EH (cell line): Measurements from ENCODE around the gene FBLN1.
"Not testable (repeated sequence)": the region's sequence is repeated elsewhere in the genome, so short reads cannot be mapped to it uniquely, and the experiment has no call there.

Experiments used
- DNase-seq: peaks from one replicate; pipeline ENCODE4 v3.0.0-alpha.2; 2015; ENCODE audit warnings: low read depth

The FBLN1 gene

GRCh38 chr22:45548991-45549761 lies 46.5 kb downstream of the FBLN1 start:
- DNase-seq = peak; percentile 96

GRCh38 chr22:45549762-45550378 lies 47.2 kb downstream of the FBLN1 start:
- DNase-seq = no peak

- DNase-seq = no peak
Measured at GRCh38 chr22:45550416-45550815, 47.7 kb downstream of the FBLN1 start.

- no peak for DNase-seq
Measured at GRCh38 chr22:45550891-45551290, 48.2 kb downstream of the FBLN1 start.

GRCh38 chr22:45551310-45552016 lies 48.8 kb downstream of the FBLN1 start:
- DNase-seq = peak; percentile 63

GRCh38 chr22:45552017-45552411 lies 49.3 kb downstream of the FBLN1 start:
- DNase-seq = no peak

- DNase-seq = peak; percentile 98
Measured at GRCh38 chr22:45552580-45553350, 50.1 kb downstream of the FBLN1 start.

- DNase-seq = peak; percentile 95
Measured at GRCh38 chr22:45553351-45554039, 50.8 kb downstream of the FBLN1 start.

GRCh38 chr22:45554040-45554406 lies 51.3 kb downstream of the FBLN1 start:
- DNase-seq = no peak

- no peak for DNase-seq
Measured at GRCh38 chr22:45554861-45555260, 52.2 kb downstream of the FBLN1 start.

- peak; percentile 68 for DNase-seq
Measured at GRCh38 chr22:45557926-45558325, 55.2 kb downstream of the FBLN1 start.

- DNase-seq = not testable (repeated sequence)
Measured at GRCh38 chr22:45560092-45560491, 57.4 kb downstream of the FBLN1 start.

- DNase-seq = not testable (repeated sequence)
Measured at GRCh38 chr22:45560761-45561160, 58.1 kb downstream of the FBLN1 start.

GRCh38 chr22:45562102-45562501 lies 59.4 kb downstream of the FBLN1 start:
- no peak for DNase-seq

GRCh38 chr22:45562537-45563361 lies 60.1 kb downstream of the FBLN1 start:
- DNase-seq = no peak

GRCh38 chr22:45563362-45564040 lies 60.8 kb downstream of the FBLN1 start:
- DNase-seq = no peak

- no peak for DNase-seq
Measured at GRCh38 chr22:45564349-45565030, 61.8 kb downstream of the FBLN1 start.

GRCh38 chr22:45565171-45565570 lies 62.5 kb downstream of the FBLN1 start:
- no peak for DNase-seq

GRCh38 chr22:45565973-45566372 lies 63.3 kb downstream of the FBLN1 start:
- DNase-seq = no peak

- DNase-seq = no peak
Measured at GRCh38 chr22:45568213-45568612, 65.5 kb downstream of the FBLN1 start.
